ENCODE results near the gene TSPYL1.
A peak's percentile ranks its signal among the peaks of the same experiment; 100 is the strongest.
"Not testable (repeated sequence)": the region's sequence is repeated elsewhere in the genome, so short reads cannot be mapped to it uniquely, and the experiment has no call there.

The TSPYL1 gene

GRCh38 chr6:116292553-116292952, 12.8 kb upstream of the TSPYL1 start:
- no peak for DNase-seq

- DNase-seq: no peak
These were observed 12.1 kb upstream of the TSPYL1 start for GRCh38 chr6:116291701-116292396.

- DNase-seq: no peak
These were observed 11.1 kb upstream of the TSPYL1 start for GRCh38 chr6:116290799-116291198.

GRCh38 chr6:116289876-116290275, 10.1 kb upstream of the TSPYL1 start:
- no peak for DNase-seq

- DNase-seq: no peak
These were observed 8.1 kb upstream of the TSPYL1 start for GRCh38 chr6:116287689-116288282.

GRCh38 chr6:116286773-116287358, 7.1 kb upstream of the TSPYL1 start:
- DNase-seq: no peak

GRCh38 chr6:116284984-116285383, 5.3 kb upstream of the TSPYL1 start:
- not testable (repeated sequence) for DNase-seq

- DNase-seq: no peak
These were observed 3.5 kb upstream of the TSPYL1 start for GRCh38 chr6:116283191-116283590.

- no peak for DNase-seq
These were observed 3.0 kb upstream of the TSPYL1 start for GRCh38 chr6:116282698-116283097.

- DNase-seq: no peak
These were observed 1.2 kb upstream of the TSPYL1 start for GRCh38 chr6:116280933-116281316.

GRCh38 chr6:116280161-116280932, 617 bp upstream of the TSPYL1 start:
- no peak for DNase-seq

GRCh38 chr6:116278854-116279231, 887 bp downstream of the TSPYL1 start:
- DNase-seq: peak in 1 of 2 experiments; percentile 6

GRCh38 chr6:116278481-116278829, 1.3 kb downstream of the TSPYL1 start:
- DNase-seq: no peak

GRCh38 chr6:116277124-116277523, 2.6 kb downstream of the TSPYL1 start:
- DNase-seq: no peak

- DNase-seq: no peak
These were observed 8.5 kb downstream of the TSPYL1 start for GRCh38 chr6:116271149-116271708.

GRCh38 chr6:116268589-116269293, 11.0 kb downstream of the TSPYL1 start:
- DNase-seq: no peak

GRCh38 chr6:116267836-116268588, 11.7 kb downstream of the TSPYL1 start:
- no peak for DNase-seq

- DNase-seq: no peak
These were observed 12.9 kb downstream of the TSPYL1 start for GRCh38 chr6:116266803-116267202.

- DNase-seq: no peak
These were observed 14.5 kb downstream of the TSPYL1 start for GRCh38 chr6:116265041-116265829.

GRCh38 chr6:116263353-116263752, 16.4 kb downstream of the TSPYL1 start:
- DNase-seq: no peak

GRCh38 chr6:116258520-116258919, 21.2 kb downstream of the TSPYL1 start:
- no peak for DNase-seq
